Gastrocnemius medialis (tissue), 4 donors: ENCODE measurements around the gene IQCK. TPM values are rescaled to one million over a fixed set of nuclear protein-coding genes. Genes with fewer than 3 reads are reported as not detected.

Experiments
- ATAC-seq, 2 donors: fragments of 150-250 bp; one replicate each; pipeline ENCODE4 v1.9.1; 2016
- DNase-seq, 2 donors: peaks; one replicate each; pipeline ENCODE4 v3.0.0-alpha.2; 2019
- H3K27ac ChIP-seq, 4 donors: fragments of 200-600 bp; sonication (generic); 1 replicate in 1 of 4; 2 replicates in 3 of 4; pipeline ENCODE4 v1.5.1; 2016 to 2018; ENCODE audit warnings: mild to moderate bottlenecking in 2 of 4, moderate library complexity in 1 of 4
- H3K27me3 ChIP-seq, 3 donors: fragments of 200-600 bp; sonication (generic) in 2 of 3; 1 replicate in 1 of 3; 2 replicates in 2 of 3; pipeline versions ENCODE4 v1.5.1 to v1.6.0; 2016 to 2019; ENCODE audit warnings: mild to moderate bottlenecking in 1 of 3, moderate library complexity in 1 of 3
- H3K36me3 ChIP-seq, 2 donors: fragments of 200-600 bp; sonication (generic) in 1 of 2; one replicate each; pipeline ENCODE4 v1.5.1; 2017 to 2018
- H3K4me1 ChIP-seq, 2 donors: fragments of 200-600 bp; sonication (generic) in 1 of 2; one replicate each; pipeline ENCODE4 v1.5.1; 2016 to 2017; ENCODE audit warnings: mild to moderate bottlenecking in 2 of 2
- H3K4me3 ChIP-seq, 4 donors: fragments of 200-600 bp; sonication (generic) in 3 of 4; 1 replicate in 1 of 4; 2 replicates in 3 of 4; pipeline ENCODE4 v1.5.1; 2016 to 2019; ENCODE audit warnings: mild to moderate bottlenecking in 2 of 4
- H3K9me3 ChIP-seq, 3 donors: fragments of 200-600 bp; sonication (generic) in 2 of 3; 1 replicate in 1 of 3; 2 replicates in 2 of 3; pipeline ENCODE4 v1.5.1; 2016 to 2019
- POLR2A ChIP-seq, 2 donors: fragments of 450-650 bp; IDR thresholded peaks; one replicate each; pipeline ENCODE4 v1.6.1; 2017; ENCODE audit warnings: antibody characterized with exemption in 2 of 2, mild to moderate bottlenecking in 2 of 2, moderate library complexity in 2 of 2
- in situ Hi-C, 4 donors: fragments of 200-750 bp; cut with MboI; loops; one replicate each; pipeline versions ENCODE4 v1.15.0 to v1.8.0; 2017; ENCODE audit warnings: low sequenced_read_pairs in 4 of 4
- intact Hi-C: fragments of 100-400 bp; cut with DNase I; formaldehyde crosslinking; loops from one replicate; pipeline ENCODE4 v1.15.1; 2023; ENCODE audit warnings: low total_unique reads
- total RNA-seq, 4 donors: library from RNA; depleted of rRNA; stranded (reverse); fragments of >200 nt; gene quantifications; one replicate each; pipeline versions ENCODE4 v1.1.0 to v1.2.3, GENCODE V29; 2016
- TF ChIP-seq, protein P1 (sequence below), 5 experiments: fragments of 450-650 bp in 3 of 5; fragments of 200-600 bp in 2 of 5; sonication (generic) in 2 of 5; IDR thresholded peaks in 4 of 5; conservative IDR thresholded peaks in 1 of 5; 1 replicate in 4 of 5; 2 replicates in 1 of 5; pipeline ENCODE4 v1.5.1; 2016 to 2019; ENCODE audit warnings: antibody characterized with exemption in 5 of 5, mild to moderate bottlenecking in 3 of 5, moderate library complexity in 3 of 5

IQCK gene
- total RNA-seq, 4 donors from 2014 or later: 8.3 to 17.3 (median 9.4) TPM

DNA sequence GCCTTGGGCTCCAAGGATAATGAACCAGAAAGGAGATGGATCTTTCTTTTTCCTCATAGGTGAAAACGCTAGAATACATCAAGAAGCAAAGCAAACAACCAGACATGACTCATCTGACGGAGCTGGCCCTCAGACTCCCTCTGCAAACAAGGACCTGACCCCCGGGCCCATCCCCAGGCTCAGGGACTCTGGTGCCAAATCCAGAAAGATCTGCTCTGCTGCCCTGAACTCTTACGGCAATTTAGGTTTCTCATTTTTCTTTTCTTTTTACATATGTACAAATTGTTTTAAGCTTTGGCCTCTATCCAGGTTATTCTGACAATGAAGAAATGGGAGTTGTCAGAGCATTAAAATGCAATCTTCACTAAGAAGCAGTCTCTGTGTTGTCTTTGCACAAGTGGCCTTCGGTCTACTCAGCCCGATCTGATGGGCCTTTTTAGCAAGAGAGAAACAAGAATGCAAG is 17.7 kb upstream of the IQCK start:
- H3K36me3 ChIP-seq: peaks cover 0 to 30% of the 10 kb centered on the region in 2 donors
- no peak for ATAC-seq

DNA sequence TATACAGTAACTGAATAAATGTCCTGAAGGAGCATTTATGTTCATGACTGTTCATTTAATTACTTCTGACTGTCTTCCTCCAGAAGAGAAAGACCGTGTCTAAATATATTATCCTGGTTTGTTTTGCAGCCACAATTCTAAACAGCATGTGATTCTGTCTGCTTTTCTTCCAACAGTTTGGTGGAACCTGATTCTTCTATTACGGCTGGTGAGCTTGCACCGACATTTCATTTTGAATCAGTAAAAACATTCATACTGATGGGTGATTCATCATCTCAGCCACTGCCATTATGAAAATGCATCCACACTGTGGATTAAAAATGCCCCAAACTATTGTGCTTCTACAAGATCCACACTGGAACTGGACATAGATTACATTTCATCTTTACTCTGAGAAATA is 17.0 kb upstream of the IQCK start:
- in situ Hi-C loops (loop anchor here in 2 of 4 donors (10.0 kb wide), 2 partner anchors 174 to 184 kb away; partner anchors contain the start of gene GPRC5B (in 1 of the 2)), intact Hi-C loops (no loop called here)
- ATAC-seq: peak in 1 of 2 donors; percentile 13
- TF ChIP-seq POLR2A (IDR thresholded peaks at IDR 0.05): no peak
- TF ChIP-seq, protein P1, sequence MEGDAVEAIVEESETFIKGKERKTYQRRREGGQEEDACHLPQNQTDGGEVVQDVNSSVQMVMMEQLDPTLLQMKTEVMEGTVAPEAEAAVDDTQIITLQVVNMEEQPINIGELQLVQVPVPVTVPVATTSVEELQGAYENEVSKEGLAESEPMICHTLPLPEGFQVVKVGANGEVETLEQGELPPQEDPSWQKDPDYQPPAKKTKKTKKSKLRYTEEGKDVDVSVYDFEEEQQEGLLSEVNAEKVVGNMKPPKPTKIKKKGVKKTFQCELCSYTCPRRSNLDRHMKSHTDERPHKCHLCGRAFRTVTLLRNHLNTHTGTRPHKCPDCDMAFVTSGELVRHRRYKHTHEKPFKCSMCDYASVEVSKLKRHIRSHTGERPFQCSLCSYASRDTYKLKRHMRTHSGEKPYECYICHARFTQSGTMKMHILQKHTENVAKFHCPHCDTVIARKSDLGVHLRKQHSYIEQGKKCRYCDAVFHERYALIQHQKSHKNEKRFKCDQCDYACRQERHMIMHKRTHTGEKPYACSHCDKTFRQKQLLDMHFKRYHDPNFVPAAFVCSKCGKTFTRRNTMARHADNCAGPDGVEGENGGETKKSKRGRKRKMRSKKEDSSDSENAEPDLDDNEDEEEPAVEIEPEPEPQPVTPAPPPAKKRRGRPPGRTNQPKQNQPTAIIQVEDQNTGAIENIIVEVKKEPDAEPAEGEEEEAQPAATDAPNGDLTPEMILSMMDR (IDR thresholded peaks at IDR 0.05 in 4 of 5, conservative IDR thresholded peaks at IDR 0.05 in 1 of 5): no peak
- no peak overlapping the region for H3K4me3 ChIP-seq
- peaks cover 32 to 66% of the 10 kb centered on the region in 2 donors for H3K4me1 ChIP-seq
- no peaks in the 10 kb centered on the region for H3K27me3 ChIP-seq
- no peak for DNase-seq
- H3K36me3 ChIP-seq: peaks cover 0 to 34% of the 10 kb centered on the region in 2 donors
- peak overlapping the region; percentile 1 to 77 (median 40) for H3K27ac ChIP-seq
- no peaks in the 10 kb centered on the region for H3K9me3 ChIP-seq

More for the DNA sequence above, 17.7 kb upstream of the IQCK start:
- in situ Hi-C loops: loop anchor here in 2 of 4 donors (10.0 kb wide), 2 partner anchors 174 to 184 kb away; partner anchors contain the start of gene GPRC5B (in 1 of the 2)
- DNase-seq: no peak
- TF ChIP-seq, protein P1 (IDR thresholded peaks at IDR 0.05 in 4 of 5, conservative IDR thresholded peaks at IDR 0.05 in 1 of 5): no peak
- TF ChIP-seq POLR2A (IDR thresholded peaks at IDR 0.05): no peak
- Histone ChIP-seq H3K27me3 (no peaks in the 10 kb centered on the region), H3K4me1 (peaks cover 36 to 66% of the 10 kb centered on the region in 2 donors), H3K27ac (peak overlapping the region; percentile 19 to 77 (median 44)), H3K9me3 (no peaks in the 10 kb centered on the region), H3K4me3 (no peak overlapping the region)
- intact Hi-C loops: no loop called here

GRCh38 chr16:19703172-19703889 is 14.7 kb upstream of the IQCK start:
- Histone ChIP-seq H3K9me3 (no peaks in the 10 kb centered on the region), H3K27me3 (no peaks in the 10 kb centered on the region), H3K27ac (peak overlapping the region; percentile 66 to 86 (median 82)), H3K4me1 (peaks cover 19 to 51% of the 10 kb centered on the region in 2 donors), H3K4me3 (no peak overlapping the region), H3K36me3 (peaks cover 0 to 34% of the 10 kb centered on the region in 2 donors)
- no peak for DNase-seq
- in situ Hi-C loops: loop anchor here in 2 of 4 donors (10.0 kb wide), 2 partner anchors 171 to 181 kb away; partner anchors contain the start of gene GPRC5B (in 1 of the 2)
- ATAC-seq: no peak
- TF ChIP-seq POLR2A (IDR thresholded peaks at IDR 0.05): no peak
- TF ChIP-seq, protein P1 (IDR thresholded peaks at IDR 0.05 in 4 of 5, conservative IDR thresholded peaks at IDR 0.05 in 1 of 5): no peak
- intact Hi-C loops: no loop called here

DNA sequence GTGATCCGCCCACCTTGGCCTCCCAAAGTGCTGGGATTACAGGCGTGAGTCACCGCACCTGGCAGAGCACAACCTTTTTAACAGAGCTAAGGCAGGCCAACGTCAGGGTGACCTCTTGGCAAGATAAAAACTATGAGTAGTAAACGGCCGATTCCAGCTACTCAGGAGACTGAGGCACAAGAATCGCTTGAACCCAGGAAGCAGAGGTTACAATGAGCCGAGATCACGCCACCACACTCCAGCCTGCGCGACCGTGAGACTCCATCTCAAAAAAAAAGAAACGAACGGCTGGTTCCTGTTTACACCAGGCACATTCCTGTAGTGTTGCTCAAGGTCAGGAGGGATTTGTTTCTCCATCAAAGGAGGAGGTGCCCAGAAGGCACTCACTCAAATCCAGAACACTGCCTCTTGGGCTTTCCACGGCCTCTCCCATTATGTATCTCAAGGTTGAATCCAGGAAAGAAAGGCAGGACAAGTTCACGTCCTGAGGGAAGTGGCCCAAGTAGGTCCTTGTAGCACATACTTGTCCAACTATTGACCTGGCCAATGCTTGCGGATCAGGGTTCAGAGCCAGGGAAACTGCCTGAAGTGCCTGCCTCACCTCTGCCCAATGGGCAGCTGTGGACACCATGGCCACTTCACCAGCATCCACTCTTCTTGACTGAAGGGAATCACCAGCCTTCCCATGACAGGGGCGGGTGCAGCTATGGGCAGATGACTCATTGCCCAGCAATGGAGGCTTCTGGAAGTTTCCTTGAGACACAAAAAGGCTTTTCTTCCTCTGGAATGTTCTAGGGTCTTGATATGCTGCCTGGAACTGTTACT is 13.5 kb upstream of the IQCK start:
- intact Hi-C loops: no loop called here
- H3K27ac ChIP-seq: peak overlapping the region; percentile 66 to 86 (median 82)

More for the DNA sequence above, 13.5 kb upstream of the IQCK start:
- no peaks in the 10 kb centered on the region for H3K9me3 ChIP-seq
- in situ Hi-C loops: loop anchor here in 2 of 4 donors (10.0 kb wide), 2 partner anchors 170 to 180 kb away; partner anchors contain the start of gene GPRC5B (in 1 of the 2)
- no peaks in the 10 kb centered on the region for H3K27me3 ChIP-seq
- peaks cover 8 to 46% of the 10 kb centered on the region in 2 donors for H3K4me1 ChIP-seq
- no peak for TF ChIP-seq POLR2A (IDR thresholded peaks at IDR 0.05)
- TF ChIP-seq, protein P1 (IDR thresholded peaks at IDR 0.05 in 4 of 5, conservative IDR thresholded peaks at IDR 0.05 in 1 of 5): no peak
- DNase-seq (peak; percentile 30 to 64), ATAC-seq (peak; percentile 83 to 89)
- no peak overlapping the region for H3K4me3 ChIP-seq
- peaks cover 0 to 34% of the 10 kb centered on the region in 2 donors for H3K36me3 ChIP-seq
